HCT116 (cell line): ENCODE results near the gene P2RY13. TPM values are rescaled to one million over a fixed set of nuclear protein-coding genes. Genes with fewer than 3 reads are reported as not detected.

Experiments
- ATAC-seq: fragments of 200-7000 bp; cut with Tn5 transposase; 2 replicates; pipeline ENCODE4 v1.9.1; 2020; ENCODE audit warnings: mild to moderate bottlenecking, moderate library complexity
- BruUV-seq: library from RNA; stranded (reverse); fragments of 400-500 nt; replicated peaks from 2 replicates; lab custom pipeline; 2021; lab: Mats Ljungman, UMichigan
- CTCF ChIA-PET: fragments of 300-600 bp; sonication (Branson Sonifier 250); formaldehyde crosslinking; loops from one replicate; lab custom pipeline; 2021; ENCODE audit warnings: antibody characterized with exemption; lab: Charles Lee
- POLR2A ChIA-PET: fragments of 300-600, 350-600 bp; sonication (Branson Sonifier 250); formaldehyde crosslinking; loops from one replicate; lab custom pipeline; 2021; ENCODE audit warnings: antibody characterized with exemption; lab: Charles Lee
- RAD21 ChIA-PET, 2 experiments: fragments of 300-600 bp; sonication (Branson Sonifier 250); formaldehyde crosslinking; loops; one replicate each; lab custom pipeline; 2023; ENCODE audit warnings: low total read pairs in 2 of 2; ENCODE audit not compliant: uncharacterized antibody in 2 of 2, unreplicated experiment in 2 of 2, low non-redundant PET in 1 of 2; lab: Charles Lee
- DNase-seq: peaks from one replicate; pipeline ENCODE4 v3.0.0-alpha.2; 2010; ENCODE audit warnings: low read depth, low spot score
- H2AFZ ChIP-seq: fragments of 200-600 bp; shearing (Covaris generic), sonication (generic); 2 replicates; pipeline ENCODE4 v1.6.1; 2017; ENCODE audit warnings: low read depth, mixed run types, mixed read lengths, antibody characterized with exemption, low read length; ENCODE audit not compliant: poor library complexity, severe bottlenecking
- H3K27ac ChIP-seq: 2 replicates; pipeline ENCODE4 v1.5.1; 2012; ENCODE audit warnings: low read depth, low read length
- H3K27me3 ChIP-seq: fragments of 200-600 bp; sonication (generic); 2 replicates; pipeline ENCODE4 v1.6.1; 2016; ENCODE audit warnings: mixed run types, low read length, mixed read lengths; ENCODE audit not compliant: insufficient read depth
- H3K36me3 ChIP-seq, 2 experiments: fragments of 200-500 bp in 1 of 2; fragments of 200-600 bp in 1 of 2; sonication (Bioruptor generic) in 1 of 2; sonication (generic) in 1 of 2; 2 replicates each; pipeline versions ENCODE4 v1.5.1 to v1.6.1; 2014 to 2016; ENCODE audit warnings: low read length in 2 of 2, inconsistent platforms in 1 of 2, mixed read lengths in 1 of 2, mixed run types in 1 of 2; ENCODE audit not compliant: insufficient read depth in 2 of 2, control insufficient read depth in 1 of 2
- H3K4me1 ChIP-seq, 2 experiments: fragments of 200-600 bp in 1 of 2; sonication (generic) in 1 of 2; 2 replicates each; pipeline versions ENCODE4 v1.5.1 to v1.6.1; 2012 to 2017; ENCODE audit warnings: low read length in 2 of 2, inconsistent platforms in 1 of 2, mild to moderate bottlenecking in 1 of 2, mixed read lengths in 1 of 2, mixed run types in 1 of 2, moderate library complexity in 1 of 2; ENCODE audit not compliant: insufficient read depth in 2 of 2, control insufficient read depth in 1 of 2
- H3K4me2 ChIP-seq: fragments of 200-600 bp; sonication (generic); 2 replicates; pipeline ENCODE4 v1.6.1; 2017; ENCODE audit warnings: mixed run types, low read length, mixed read lengths
- H3K4me3 ChIP-seq, 2 experiments: fragments of 200-600 bp in 1 of 2; sonication (generic) in 1 of 2; replicated peaks in 1 of 2; 2 replicates each; pipeline ENCODE4 v1.5.1; 2011 to 2016; ENCODE audit warnings: low read length in 2 of 2, control low read depth in 1 of 2, low read depth in 1 of 2, mild to moderate bottlenecking in 1 of 2, mixed read lengths in 1 of 2, mixed run types in 1 of 2
- H3K79me2 ChIP-seq: fragments of 200-600 bp; sonication (generic); 2 replicates; pipeline ENCODE4 v1.6.1; 2017; ENCODE audit warnings: mild to moderate bottlenecking, mixed run types, low read length, moderate library complexity, mixed read lengths; ENCODE audit not compliant: insufficient read depth
- H3K9ac ChIP-seq: fragments of 200-600 bp; sonication (generic); 2 replicates; pipeline ENCODE4 v1.6.1; 2016; ENCODE audit warnings: low read length, mixed read lengths
- H3K9me2 ChIP-seq: fragments of 200-600 bp; sonication (generic), shearing (Covaris generic); 2 replicates; pipeline ENCODE4 v1.6.1; 2017; ENCODE audit warnings: mixed run types, mild to moderate bottlenecking, moderate library complexity; ENCODE audit not compliant: insufficient read depth
- H3K9me3 ChIP-seq, 2 experiments: fragments of 200-500 bp in 1 of 2; fragments of 200-600 bp in 1 of 2; sonication (Bioruptor generic) in 1 of 2; sonication (generic) in 1 of 2; 2 replicates each; pipeline ENCODE4 v1.6.1; 2014 to 2017; ENCODE audit warnings: low read length in 2 of 2, mixed read lengths in 2 of 2, inconsistent platforms in 1 of 2, low read depth in 1 of 2, mild to moderate bottlenecking in 1 of 2, mixed run types in 1 of 2, moderate library complexity in 1 of 2; ENCODE audit not compliant: control insufficient read depth in 1 of 2, insufficient read depth in 1 of 2
- H4K20me1 ChIP-seq: fragments of 200-600 bp; sonication (generic), shearing (Covaris generic); 2 replicates; pipeline ENCODE4 v1.6.1; 2017; ENCODE audit warnings: mixed run types, mild to moderate bottlenecking, moderate library complexity; ENCODE audit not compliant: insufficient read depth
- ATF3 ChIP-seq: IDR thresholded peaks from 2 replicates; pipeline ENCODE4 v1.6.1; 2012
- CEBPB ChIP-seq: IDR thresholded peaks from 2 replicates; pipeline ENCODE4 v1.6.1; 2012; ENCODE audit warnings: low read depth
- CTCF ChIP-seq, 3 experiments: fragments of 200-600 bp in 1 of 3; sonication (generic) in 1 of 3; IDR thresholded peaks in 2 of 3; conservative IDR thresholded peaks in 1 of 3; 2 replicates each; pipeline ENCODE4 v1.5.1; 2012 to 2017; ENCODE audit warnings: low read depth in 2 of 3, low read length in 2 of 3, antibody characterized with exemption in 1 of 3, borderline replicate concordance in 1 of 3, control low read depth in 1 of 3, mild to moderate bottlenecking in 1 of 3, mixed read lengths in 1 of 3, mixed run types in 1 of 3, moderate library complexity in 1 of 3; ENCODE audit not compliant: insufficient read depth in 1 of 3
- EGR1 ChIP-seq: IDR thresholded peaks from 2 replicates; pipeline ENCODE4 v1.6.1; 2012; ENCODE audit warnings: low read depth
- ELF1 ChIP-seq: IDR thresholded peaks from 2 replicates; pipeline ENCODE4 v1.6.1; 2012; ENCODE audit warnings: low read depth, borderline replicate concordance
- EZH2 ChIP-seq: fragments of 200-600 bp; sonication (generic); IDR thresholded peaks from 2 replicates; pipeline ENCODE4 v1.6.1; 2017; ENCODE audit warnings: antibody characterized with exemption, mixed run types
- EZH2phosphoT487 ChIP-seq: fragments of 200-600 bp; IDR thresholded peaks from 2 replicates; pipeline ENCODE4 v1.6.1; 2018; ENCODE audit warnings: antibody characterized with exemption, borderline replicate concordance
- FOSL1 ChIP-seq: IDR thresholded peaks from 2 replicates; pipeline ENCODE4 v1.6.1; 2012; ENCODE audit warnings: low read depth
- JUND ChIP-seq: IDR thresholded peaks from 2 replicates; pipeline ENCODE4 v1.6.1; 2012
- REST ChIP-seq: IDR thresholded peaks from 2 replicates; pipeline ENCODE4 v1.6.1; 2012; ENCODE audit warnings: low read depth
- SP1 ChIP-seq: IDR thresholded peaks from 2 replicates; pipeline ENCODE4 v1.6.1; 2012; ENCODE audit warnings: low read depth
- YY1 ChIP-seq: IDR thresholded peaks from 2 replicates; pipeline ENCODE4 v1.6.1; 2011; ENCODE audit warnings: low read length, low read depth, moderate library complexity, mild to moderate bottlenecking; ENCODE audit not compliant: insufficient replicate concordance; ENCODE audit errors: extremely low read depth
- ZBTB33 ChIP-seq: IDR thresholded peaks from 2 replicates; pipeline ENCODE4 v1.6.1; 2011; ENCODE audit warnings: mild to moderate bottlenecking, low read length, moderate library complexity; ENCODE audit not compliant: insufficient replicate concordance; ENCODE audit errors: extremely low read depth
- ZNF274 ChIP-seq: fragments of 200-500 bp; sonication (Bioruptor generic); IDR thresholded peaks from 2 replicates; pipeline ENCODE4 v1.6.1; 2014; ENCODE audit warnings: mild to moderate bottlenecking, low read depth, low read length, inconsistent platforms
- intact Hi-C: fragments of 100-400 bp; cut with micrococcal nuclease; formaldehyde crosslinking; loops from 2 replicates; pipeline ENCODE4 v1.10.0; 2022
- total RNA-seq: library from RNA; stranded (reverse); gene quantifications from one replicate; pipeline ENCODE4 v1.2.1, GENCODE V29; 2021; ENCODE audit not compliant: unreplicated experiment

P2RY13 gene
- total RNA-seq, 1 experiment from 2014 or later, result not detected

- no peak overlapping the region for H3K4me2 ChIP-seq
- H4K20me1 ChIP-seq, result no peaks in the 10 kb centered on the region
- H2AFZ ChIP-seq, result no peak overlapping the region
- no peak overlapping the region for H3K9ac ChIP-seq
- peaks cover 16 to 48% of the 10 kb centered on the region in 2 experiments for H3K4me1 ChIP-seq
- TF ChIP-seq EZH2phosphoT487 (no peak), CEBPB (no peak), YY1 (no peak), ZBTB33 (no peak), SP1 (no peak), EZH2 (no peak), FOSL1 (no peak), REST (no peak), CTCF (IDR thresholded peaks at IDR 0.05 in 2 of 3, conservative IDR thresholded peaks at IDR 0.05 in 1 of 3; ENCODE audit: borderline replicate concordance in 1 of 3, insufficient read depth in 1 of 3, low read depth in 2 of 3, low read length in 2 of 3) (no peak), EGR1 (no peak), ELF1 (no peak), JUND (no peak), ZNF274 (no peak), ATF3 (no peak)
- no peaks in the 10 kb centered on the region for H3K79me2 ChIP-seq
- no peaks in the 10 kb centered on the region for H3K27me3 ChIP-seq
- H3K36me3 ChIP-seq, result no peaks in the 10 kb centered on the region
- intact Hi-C loops, result no loop called here
- BruUV-seq, result no TSS peak
- no peaks in the 10 kb centered on the region for H3K9me3 ChIP-seq
- POLR2A ChIA-PET, result no interaction called here
- RAD21 ChIA-PET, result no interaction called here
- DNase-seq, result no peak
- ATAC-seq, result no peak
- H3K27ac ChIP-seq, result no peak overlapping the region
- no peaks in the 10 kb centered on the region for H3K9me2 ChIP-seq
- H3K4me3 ChIP-seq, result no peak overlapping the region
- CTCF ChIA-PET, result no interaction called here
These were observed 19.8 kb downstream of the P2RY13 start for GRCh38 chr3:151309566-151309965.
